ENCODE results near the gene ASAP2. TPM values are rescaled to one million over a fixed set of nuclear protein-coding genes. Genes with fewer than 3 reads are reported as not detected.
"Not testable (repeated sequence)": the region's sequence is repeated elsewhere in the genome, so short reads cannot be mapped to it uniquely, and the experiment has no call there.

The ASAP2 gene
- polyA plus RNA-seq, 1 donor from 2014 or later: 41.0 TPM

DNA sequence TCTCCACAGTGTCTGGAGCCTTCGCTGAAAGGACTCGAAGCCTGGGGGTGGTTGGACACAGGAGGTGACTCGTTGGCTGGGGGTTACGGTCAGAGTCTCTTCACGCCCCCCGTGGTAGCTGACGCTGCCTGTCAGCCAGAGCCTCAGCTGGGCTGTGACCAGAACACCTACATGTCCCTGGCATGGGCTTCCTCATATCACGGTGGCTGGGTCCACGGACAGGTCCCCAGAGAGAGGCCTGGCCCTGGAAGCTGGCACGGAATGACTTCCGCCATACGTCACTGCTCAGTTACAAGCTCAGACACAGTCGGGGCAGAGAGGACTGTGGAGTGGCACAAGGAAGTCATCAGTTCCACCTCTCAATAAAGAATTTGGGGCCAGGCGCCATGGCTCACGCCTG is 188.2 kb downstream of the ASAP2 start:
- Histone ChIP-seq H3K9ac (ENCODE audit: low read length) (no peak overlapping the region), H3F3A (ENCODE audit: insufficient read depth, low read length, poor library complexity, severe bottlenecking) (no peaks in the 10 kb centered on the region), H2AFZ (ENCODE audit: low read depth, low read length) (no peak overlapping the region), H4K20me1 (ENCODE audit: insufficient read depth) (no peaks in the 10 kb centered on the region), H3K27me3 (ENCODE audit: insufficient read depth, low read depth, low read length) (no peaks in the 10 kb centered on the region), H3K9me2 (ENCODE audit: insufficient read depth, low read length) (no peaks in the 10 kb centered on the region), H3K36me3 (ENCODE audit: insufficient read depth, low read length) (no peaks in the 10 kb centered on the region), H3K4me2 (ENCODE audit: low read length) (no peak overlapping the region), H3K4me3 (ENCODE audit: low read length) (no peak overlapping the region), H3K79me2 (replicated peaks; ENCODE audit: insufficient read depth, low read length) (no peaks in the 10 kb centered on the region), H3K9me3 (ENCODE audit: low read length) (no peaks in the 10 kb centered on the region), H3K27ac (ENCODE audit: low read length) (no peak overlapping the region)
- TF ChIP-seq EP300 (conservative IDR thresholded peaks at IDR 0.05; ENCODE audit: poor library complexity, severe bottlenecking) (no peak), POLR2AphosphoS5 (IDR thresholded peaks at IDR 0.05) (no peak), RAD21 (conservative IDR thresholded peaks at IDR 0.05) (no peak), EZH2 (IDR thresholded peaks at IDR 0.05; ENCODE audit: borderline replicate concordance, insufficient read depth, low read length, poor library complexity, severe bottlenecking) (no peak), TAF1 (IDR thresholded peaks at IDR 0.05; ENCODE audit: low read depth) (no peak), MXI1 (conservative IDR thresholded peaks at IDR 0.05; ENCODE audit: poor library complexity, severe bottlenecking) (no peak), SMC3 (conservative IDR thresholded peaks at IDR 0.05; ENCODE audit: poor library complexity) (no peak)
- TF ChIP-seq, protein P1, sequence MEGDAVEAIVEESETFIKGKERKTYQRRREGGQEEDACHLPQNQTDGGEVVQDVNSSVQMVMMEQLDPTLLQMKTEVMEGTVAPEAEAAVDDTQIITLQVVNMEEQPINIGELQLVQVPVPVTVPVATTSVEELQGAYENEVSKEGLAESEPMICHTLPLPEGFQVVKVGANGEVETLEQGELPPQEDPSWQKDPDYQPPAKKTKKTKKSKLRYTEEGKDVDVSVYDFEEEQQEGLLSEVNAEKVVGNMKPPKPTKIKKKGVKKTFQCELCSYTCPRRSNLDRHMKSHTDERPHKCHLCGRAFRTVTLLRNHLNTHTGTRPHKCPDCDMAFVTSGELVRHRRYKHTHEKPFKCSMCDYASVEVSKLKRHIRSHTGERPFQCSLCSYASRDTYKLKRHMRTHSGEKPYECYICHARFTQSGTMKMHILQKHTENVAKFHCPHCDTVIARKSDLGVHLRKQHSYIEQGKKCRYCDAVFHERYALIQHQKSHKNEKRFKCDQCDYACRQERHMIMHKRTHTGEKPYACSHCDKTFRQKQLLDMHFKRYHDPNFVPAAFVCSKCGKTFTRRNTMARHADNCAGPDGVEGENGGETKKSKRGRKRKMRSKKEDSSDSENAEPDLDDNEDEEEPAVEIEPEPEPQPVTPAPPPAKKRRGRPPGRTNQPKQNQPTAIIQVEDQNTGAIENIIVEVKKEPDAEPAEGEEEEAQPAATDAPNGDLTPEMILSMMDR (IDR thresholded peaks at IDR 0.05; ENCODE audit: poor library complexity, severe bottlenecking): no peak
- TF ChIP-seq, protein P2, sequence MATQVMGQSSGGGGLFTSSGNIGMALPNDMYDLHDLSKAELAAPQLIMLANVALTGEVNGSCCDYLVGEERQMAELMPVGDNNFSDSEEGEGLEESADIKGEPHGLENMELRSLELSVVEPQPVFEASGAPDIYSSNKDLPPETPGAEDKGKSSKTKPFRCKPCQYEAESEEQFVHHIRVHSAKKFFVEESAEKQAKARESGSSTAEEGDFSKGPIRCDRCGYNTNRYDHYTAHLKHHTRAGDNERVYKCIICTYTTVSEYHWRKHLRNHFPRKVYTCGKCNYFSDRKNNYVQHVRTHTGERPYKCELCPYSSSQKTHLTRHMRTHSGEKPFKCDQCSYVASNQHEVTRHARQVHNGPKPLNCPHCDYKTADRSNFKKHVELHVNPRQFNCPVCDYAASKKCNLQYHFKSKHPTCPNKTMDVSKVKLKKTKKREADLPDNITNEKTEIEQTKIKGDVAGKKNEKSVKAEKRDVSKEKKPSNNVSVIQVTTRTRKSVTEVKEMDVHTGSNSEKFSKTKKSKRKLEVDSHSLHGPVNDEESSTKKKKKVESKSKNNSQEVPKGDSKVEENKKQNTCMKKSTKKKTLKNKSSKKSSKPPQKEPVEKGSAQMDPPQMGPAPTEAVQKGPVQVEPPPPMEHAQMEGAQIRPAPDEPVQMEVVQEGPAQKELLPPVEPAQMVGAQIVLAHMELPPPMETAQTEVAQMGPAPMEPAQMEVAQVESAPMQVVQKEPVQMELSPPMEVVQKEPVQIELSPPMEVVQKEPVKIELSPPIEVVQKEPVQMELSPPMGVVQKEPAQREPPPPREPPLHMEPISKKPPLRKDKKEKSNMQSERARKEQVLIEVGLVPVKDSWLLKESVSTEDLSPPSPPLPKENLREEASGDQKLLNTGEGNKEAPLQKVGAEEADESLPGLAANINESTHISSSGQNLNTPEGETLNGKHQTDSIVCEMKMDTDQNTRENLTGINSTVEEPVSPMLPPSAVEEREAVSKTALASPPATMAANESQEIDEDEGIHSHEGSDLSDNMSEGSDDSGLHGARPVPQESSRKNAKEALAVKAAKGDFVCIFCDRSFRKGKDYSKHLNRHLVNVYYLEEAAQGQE (IDR thresholded peaks at IDR 0.05; ENCODE audit: borderline replicate concordance): no peak

- no peaks in the 10 kb centered on the region for H3K36me3 ChIP-seq (ENCODE audit: insufficient read depth, low read length)
- no peak overlapping the region for H2AFZ ChIP-seq (ENCODE audit: low read depth, low read length)
- no peak for TF ChIP-seq RAD21 (conservative IDR thresholded peaks at IDR 0.05)
- no peak for TF ChIP-seq SMC3 (conservative IDR thresholded peaks at IDR 0.05; ENCODE audit: poor library complexity)
- no peak for TF ChIP-seq EZH2 (IDR thresholded peaks at IDR 0.05; ENCODE audit: borderline replicate concordance, insufficient read depth, low read length, poor library complexity, severe bottlenecking)
- TF ChIP-seq, protein P2 (IDR thresholded peaks at IDR 0.05; ENCODE audit: borderline replicate concordance): no peak
- no peak for TF ChIP-seq MXI1 (conservative IDR thresholded peaks at IDR 0.05; ENCODE audit: poor library complexity, severe bottlenecking)
- TF ChIP-seq, protein P1 (IDR thresholded peaks at IDR 0.05; ENCODE audit: poor library complexity, severe bottlenecking): no peak
- no peak for TF ChIP-seq EP300 (conservative IDR thresholded peaks at IDR 0.05; ENCODE audit: poor library complexity, severe bottlenecking)
- no peak for TF ChIP-seq POLR2AphosphoS5 (IDR thresholded peaks at IDR 0.05)
- no peak for TF ChIP-seq TAF1 (IDR thresholded peaks at IDR 0.05; ENCODE audit: low read depth)
- no peaks in the 10 kb centered on the region for H3K9me3 ChIP-seq (ENCODE audit: low read length)
- H3K27ac ChIP-seq (ENCODE audit: low read length): no peak overlapping the region
- no peak overlapping the region for H3K4me2 ChIP-seq (ENCODE audit: low read length)
- no peaks in the 10 kb centered on the region for H4K20me1 ChIP-seq (ENCODE audit: insufficient read depth)
- no peaks in the 10 kb centered on the region for H3F3A ChIP-seq (ENCODE audit: insufficient read depth, low read length, poor library complexity, severe bottlenecking)
- H3K79me2 ChIP-seq (replicated peaks; ENCODE audit: insufficient read depth, low read length): no peaks in the 10 kb centered on the region
- no peak overlapping the region for H3K9ac ChIP-seq (ENCODE audit: low read length)
- no peaks in the 10 kb centered on the region for H3K9me2 ChIP-seq (ENCODE audit: insufficient read depth, low read length)
- no peaks in the 10 kb centered on the region for H3K27me3 ChIP-seq (ENCODE audit: insufficient read depth, low read depth, low read length)
- H3K4me3 ChIP-seq (ENCODE audit: low read length): no peak overlapping the region
Observed at GRCh38 chr2:9397201-9397600, 190.6 kb downstream of the ASAP2 start.

GRCh38 chr2:9398251-9398650 is 191.6 kb downstream of the ASAP2 start:
- H4K20me1 ChIP-seq (ENCODE audit: insufficient read depth); H3F3A ChIP-seq (ENCODE audit: insufficient read depth, low read length, poor library complexity, severe bottlenecking); H3K9me2 ChIP-seq (ENCODE audit: insufficient read depth, low read length); H3K4me2 ChIP-seq (ENCODE audit: low read length); H3K27ac ChIP-seq (ENCODE audit: low read length); H3K36me3 ChIP-seq (ENCODE audit: insufficient read depth, low read length); H3K79me2 ChIP-seq (replicated peaks; ENCODE audit: insufficient read depth, low read length); H3K9ac ChIP-seq (ENCODE audit: low read length); H3K27me3 ChIP-seq (ENCODE audit: insufficient read depth, low read depth, low read length); H3K4me3 ChIP-seq (ENCODE audit: low read length); H3K9me3 ChIP-seq (ENCODE audit: low read length); H2AFZ ChIP-seq (ENCODE audit: low read depth, low read length): not testable (repeated sequence)
